Lung (tissue), 12 donors: ENCODE measurements around the gene FGF2. TPM values are rescaled to one million over a fixed set of nuclear protein-coding genes. Genes with fewer than 3 reads are reported as not detected.
"Not testable (repeated sequence)": the region's sequence is repeated elsewhere in the genome, so short reads cannot be mapped to it uniquely, and the experiment has no call there.

Experiments
- ATAC-seq: fragments of 200-7000 bp; cut with Tn5 transposase; one replicate; pipeline ENCODE4 v1.9.1; 2020; ENCODE audit warnings: moderate number of reproducible peaks; ENCODE audit not compliant: insufficient read depth, low FRiP score
- DNase-seq, 3 donors: peaks; one replicate each; pipeline ENCODE4 v3.0.0-alpha.2; 2013 to 2017
- H3K27ac ChIP-seq, 2 donors: one replicate each; pipeline ENCODE4 v1.5.1; 2013; ENCODE audit warnings: mild to moderate bottlenecking in 2 of 2, moderate library complexity in 2 of 2, control low read depth in 1 of 2, inconsistent platforms in 1 of 2, low read depth in 1 of 2, low read length in 1 of 2
- H3K27me3 ChIP-seq, 3 donors: one replicate each; pipeline ENCODE4 v1.5.1; 2013; ENCODE audit warnings: low read length in 2 of 3; ENCODE audit not compliant: control insufficient read depth in 3 of 3, insufficient read depth in 3 of 3
- H3K36me3 ChIP-seq, 4 donors: one replicate each; pipeline ENCODE4 v1.5.1; 2013; ENCODE audit warnings: low read length in 4 of 4, mild to moderate bottlenecking in 1 of 4, moderate library complexity in 1 of 4; ENCODE audit not compliant: control insufficient read depth in 4 of 4, insufficient read depth in 4 of 4
- H3K4me1 ChIP-seq, 5 donors: one replicate each; pipeline ENCODE4 v1.5.1; 2013; ENCODE audit warnings: low read length in 5 of 5, mild to moderate bottlenecking in 2 of 5, moderate library complexity in 1 of 5; ENCODE audit not compliant: control insufficient read depth in 5 of 5, insufficient read depth in 5 of 5
- H3K4me3 ChIP-seq: one replicate; pipeline ENCODE4 v1.5.1; 2013; ENCODE audit warnings: mild to moderate bottlenecking, control low read depth, moderate library complexity
- H3K9ac ChIP-seq, 2 donors: one replicate each; pipeline ENCODE4 v1.5.1; 2013; ENCODE audit warnings: low read length in 2 of 2, control low read depth in 1 of 2; ENCODE audit not compliant: insufficient read depth in 1 of 2
- H3K9me3 ChIP-seq, 4 donors: one replicate each; pipeline ENCODE4 v1.5.1; 2013; ENCODE audit warnings: low read length in 3 of 4, mild to moderate bottlenecking in 1 of 4, moderate library complexity in 1 of 4; ENCODE audit not compliant: control insufficient read depth in 4 of 4, insufficient read depth in 3 of 4
- WGBS, 2 donors: extraction: QIAGEN DNeasy Blood & Tissue Kit; methylation state at CpG; one replicate each; pipeline ENCODE4 v1.1.7; 2013; 5-methylcytosine and 5-hydroxymethylcytosine counted together
- polyA plus RNA-seq, 2 donors: library from polyadenylated mRNA; stranded (reverse); fragments of 200-250 nt; gene quantifications; one replicate each; pipeline ENCODE4 v1.2.1, GENCODE V29; 2013
- total RNA-seq, 2 donors: library from RNA; depleted of rRNA in 1 of 2; stranded (reverse); fragments of >200 nt in 1 of 2; gene quantifications; one replicate each; pipeline ENCODE4 v1.2.1, GENCODE V29; 2014 to 2021
- TF ChIP-seq, protein P1 (sequence below): IDR thresholded peaks from 2 replicates; pipeline ENCODE4 v1.5.1; 2012; ENCODE audit warnings: mild to moderate bottlenecking; ENCODE audit errors: control extremely low read depth, extremely low read depth
- donor health status: control.
- donor health status: control.
- donor health status: Bipolar disorder and iron deficiency.
- donor health status: healthy.
- donor health status: DM: yes; HTN: yes; CAD: no.

The FGF2 gene
- total and polyA plus RNA-seq, 4 donors: 2.4 to 11.6 (median 6.2) TPM

- TF ChIP-seq, protein P1, sequence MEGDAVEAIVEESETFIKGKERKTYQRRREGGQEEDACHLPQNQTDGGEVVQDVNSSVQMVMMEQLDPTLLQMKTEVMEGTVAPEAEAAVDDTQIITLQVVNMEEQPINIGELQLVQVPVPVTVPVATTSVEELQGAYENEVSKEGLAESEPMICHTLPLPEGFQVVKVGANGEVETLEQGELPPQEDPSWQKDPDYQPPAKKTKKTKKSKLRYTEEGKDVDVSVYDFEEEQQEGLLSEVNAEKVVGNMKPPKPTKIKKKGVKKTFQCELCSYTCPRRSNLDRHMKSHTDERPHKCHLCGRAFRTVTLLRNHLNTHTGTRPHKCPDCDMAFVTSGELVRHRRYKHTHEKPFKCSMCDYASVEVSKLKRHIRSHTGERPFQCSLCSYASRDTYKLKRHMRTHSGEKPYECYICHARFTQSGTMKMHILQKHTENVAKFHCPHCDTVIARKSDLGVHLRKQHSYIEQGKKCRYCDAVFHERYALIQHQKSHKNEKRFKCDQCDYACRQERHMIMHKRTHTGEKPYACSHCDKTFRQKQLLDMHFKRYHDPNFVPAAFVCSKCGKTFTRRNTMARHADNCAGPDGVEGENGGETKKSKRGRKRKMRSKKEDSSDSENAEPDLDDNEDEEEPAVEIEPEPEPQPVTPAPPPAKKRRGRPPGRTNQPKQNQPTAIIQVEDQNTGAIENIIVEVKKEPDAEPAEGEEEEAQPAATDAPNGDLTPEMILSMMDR: no peak
- 69 to 84% methylated on average over 1 of the region's 1 CpG for WGBS, 2 donors
- no peak for ATAC-seq
Measured at GRCh38 chr4:122928930-122929329, 102.3 kb downstream of the FGF2 start.

DNA sequence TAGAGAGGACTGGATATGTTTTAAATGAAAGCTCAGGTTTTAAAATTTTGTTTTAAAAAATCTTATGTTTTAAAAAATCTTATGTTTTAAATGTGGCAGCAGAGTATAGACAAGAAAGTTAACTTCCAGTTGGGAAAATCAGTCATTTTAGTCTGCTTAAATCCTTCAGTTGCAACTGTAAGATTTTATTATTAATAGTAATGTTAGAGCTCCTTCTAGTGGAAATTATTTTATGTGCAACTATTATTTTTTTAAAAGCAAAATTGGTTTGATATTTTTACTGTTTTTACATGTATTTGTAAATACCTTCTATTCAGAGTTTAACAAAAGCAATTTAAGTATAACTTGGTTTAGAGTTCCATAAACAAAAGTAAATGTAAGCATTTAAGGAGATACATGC lies 104.2 kb downstream of the FGF2 start:
- no peaks in the 10 kb centered on the region for H3K27me3 ChIP-seq
- TF ChIP-seq, protein P1: peak; percentile 27
- no peak overlapping the region for H3K27ac ChIP-seq
- H3K9me3 ChIP-seq: no peaks in the 10 kb centered on the region
- peaks cover 5 to 31% (median 20%) of the 10 kb centered on the region in 4 donors for H3K36me3 ChIP-seq
- no peak overlapping the region for H3K4me3 ChIP-seq
- H3K4me1 ChIP-seq: peaks cover 0 to 3% (median 0%) of the 10 kb centered on the region in 5 donors
- no peak overlapping the region for H3K9ac ChIP-seq
- ATAC-seq (no peak), DNase-seq (peak in 2 of 3 donors; percentile 38 to 48)

More at GRCh38 chr4:122928930-122929329, 102.3 kb downstream of the FGF2 start:
- Histone ChIP-seq H3K27me3 (no peaks in the 10 kb centered on the region), H3K27ac (no peak overlapping the region), H3K9me3 (no peaks in the 10 kb centered on the region), H3K4me1 (peaks cover 0 to 7% (median 5%) of the 10 kb centered on the region in 5 donors), H3K9ac (no peak overlapping the region), H3K36me3 (peaks cover 1 to 19% (median 13%) of the 10 kb centered on the region in 4 donors), H3K4me3 (no peak overlapping the region)
- DNase-seq: no peak

DNA sequence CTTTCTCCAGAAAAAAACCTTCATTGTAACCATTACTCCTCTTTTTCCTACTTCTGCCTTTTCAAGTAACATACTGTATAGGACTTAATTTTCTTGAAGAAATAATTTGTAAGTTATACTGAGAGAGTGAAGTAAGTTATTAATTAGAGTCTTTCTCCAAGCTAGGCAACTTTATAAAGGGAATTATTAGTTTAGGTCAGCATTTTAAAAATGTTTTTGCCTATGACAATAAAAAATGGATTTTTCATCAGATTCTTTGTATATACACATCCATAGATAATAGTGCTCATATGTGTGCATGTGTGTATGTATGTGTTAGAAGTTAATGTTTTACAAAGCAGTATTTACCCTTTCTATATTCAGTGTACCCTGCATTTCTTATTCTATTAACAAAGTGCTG lies 106.1 kb downstream of the FGF2 start:
- TF ChIP-seq, protein P1: no peak

DNA sequence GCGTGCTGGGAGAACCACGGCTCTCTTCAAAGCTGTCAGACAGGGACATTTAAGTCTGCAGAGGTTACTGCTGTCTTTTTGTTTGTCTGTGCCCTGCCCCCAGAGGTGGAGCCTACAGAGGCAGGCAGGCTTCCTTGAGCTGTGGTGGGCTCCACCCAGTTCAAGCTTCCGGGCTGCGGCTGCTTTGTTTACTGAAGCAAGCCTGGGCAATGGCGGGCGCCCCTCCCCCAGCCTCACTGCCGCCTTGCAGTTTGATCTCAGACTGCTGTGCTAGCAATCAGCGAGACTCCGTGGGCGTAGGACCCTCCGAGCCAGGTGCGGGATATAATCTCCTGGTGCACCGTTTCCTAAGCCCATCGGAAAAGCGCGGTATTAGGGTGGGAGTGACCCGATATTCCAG lies 118.5 kb downstream of the FGF2 start:
- H3K9me3 ChIP-seq, H3K27ac ChIP-seq, H3K27me3 ChIP-seq, H3K4me1 ChIP-seq, H3K9ac ChIP-seq, DNase-seq, ATAC-seq, H3K4me3 ChIP-seq: not testable (repeated sequence)
- 87 to 90% methylated on average over 8 to 14 of the region's 17 CpGs for whole genome bisulfite sequencing, 2 donors
- H3K36me3 ChIP-seq: peaks cover 10 to 17% (median 13%) of the 10 kb centered on the region in 4 donors

More for the DNA sequence above, 106.1 kb downstream of the FGF2 start:
- no peaks in the 10 kb centered on the region for H3K27me3 ChIP-seq
- H3K27ac ChIP-seq: no peak overlapping the region
- ATAC-seq (no peak), DNase-seq (no peak)
- H3K4me3 ChIP-seq: no peak overlapping the region
- no peaks in the 10 kb centered on the region for H3K9me3 ChIP-seq
- H3K9ac ChIP-seq: no peak overlapping the region
- H3K36me3 ChIP-seq: peaks cover 8 to 35% (median 23%) of the 10 kb centered on the region in 4 donors
- H3K4me1 ChIP-seq: no peaks in the 10 kb centered on the region
